Caco-2 (cell line): ENCODE results near the gene VPS26A. TPM values are rescaled to one million over a fixed set of nuclear protein-coding genes. Genes with fewer than 3 reads are reported as not detected.

Experiments used
- BruUV-seq: library from RNA; stranded (reverse); fragments of 400-500 nt; replicated peaks from 2 replicates; lab custom pipeline; 2021; lab: Mats Ljungman, UMichigan
- CTCF ChIA-PET: fragments of 300-600 bp; sonication (Branson Sonifier 250); formaldehyde crosslinking; loops from one replicate; lab custom pipeline; 2022; ENCODE audit warnings: antibody characterized with exemption; lab: Charles Lee
- POLR2A ChIA-PET: fragments of 300-600 bp; sonication (Branson Sonifier 250); formaldehyde crosslinking; loops from one replicate; lab custom pipeline; 2022; ENCODE audit warnings: antibody characterized with exemption; lab: Charles Lee
- DNase-seq, 2 experiments: peaks; one replicate each; pipeline versions ENCODE4 v3.0.0 to v3.0.0-alpha.2; 2020 to 2022
- H3K27me3 ChIP-seq: replicated peaks from 2 replicates; pipeline ENCODE4 v1.6.0; 2011; ENCODE audit warnings: low read length; ENCODE audit not compliant: control insufficient read depth, insufficient read depth
- H3K36me3 ChIP-seq: 2 replicates; pipeline ENCODE4 v1.5.1; 2011; ENCODE audit warnings: low read length; ENCODE audit not compliant: control insufficient read depth, insufficient read depth
- H3K4me1 ChIP-seq: fragments of 250-450 bp; sonication (Bioruptor Pico); 2 replicates; pipeline ENCODE4 v1.5.1; 2020; ENCODE audit warnings: mild to moderate bottlenecking
- H3K4me3 ChIP-seq: 2 replicates; pipeline ENCODE4 v1.5.1; 2011; ENCODE audit warnings: low read depth, mild to moderate bottlenecking, control low read depth, low read length
- H3K9me3 ChIP-seq: fragments of 250-450 bp; sonication (Bioruptor Pico); 2 replicates; pipeline ENCODE4 v1.5.1; 2020; ENCODE audit warnings: mild to moderate bottlenecking, moderate library complexity
- H3K27ac Mint-ChIP-seq: one replicate; pipeline ENCODE4 v1.8.0; 2022; ENCODE audit warnings: mixed read lengths; ENCODE audit not compliant: unreplicated experiment
- H3K27me3 Mint-ChIP-seq: one replicate; pipeline ENCODE4 v1.8.0; 2022; ENCODE audit warnings: mixed read lengths; ENCODE audit not compliant: insufficient read depth, unreplicated experiment
- H3K36me3 Mint-ChIP-seq: one replicate; pipeline ENCODE4 v1.8.0; 2022; ENCODE audit warnings: mild to moderate bottlenecking, mixed read lengths; ENCODE audit not compliant: insufficient read depth, unreplicated experiment
- H3K4me1 Mint-ChIP-seq: one replicate; pipeline ENCODE4 v1.8.0; 2022; ENCODE audit warnings: low read depth, mixed read lengths; ENCODE audit not compliant: unreplicated experiment
- H3K4me3 Mint-ChIP-seq: one replicate; pipeline ENCODE4 v1.8.0; 2022; ENCODE audit warnings: mild to moderate bottlenecking, moderate library complexity, mixed read lengths; ENCODE audit not compliant: unreplicated experiment
- H3K9me3 Mint-ChIP-seq: one replicate; pipeline ENCODE4 v1.8.0; 2022; ENCODE audit warnings: mixed read lengths; ENCODE audit not compliant: unreplicated experiment
- intact Hi-C: fragments of 100-400 bp; cut with micrococcal nuclease; formaldehyde crosslinking; loops from one replicate; pipeline ENCODE4 v1.10.0; 2022; ENCODE audit not compliant: unreplicated experiment
- total RNA-seq: library from RNA; stranded (reverse); gene quantifications from 2 replicates; pipeline ENCODE4 v1.2.3, GENCODE V29; 2022
- TF ChIP-seq, protein P1 (sequence below), 2 experiments: fragments of 200-600 bp in 1 of 2; IDR thresholded peaks; 1 replicate in 1 of 2; 2 replicates in 1 of 2; pipeline versions ENCODE4 v1.5.1 to v1.8.0; 2011 to 2022; ENCODE audit warnings: antibody characterized with exemption in 1 of 2, control low read depth in 1 of 2, inconsistent platforms in 1 of 2, low read depth in 1 of 2, low read length in 1 of 2, mild to moderate bottlenecking in 1 of 2, moderate library complexity in 1 of 2; ENCODE audit not compliant: insufficient read depth in 1 of 2, severe bottlenecking in 1 of 2, unreplicated experiment in 1 of 2

The VPS26A gene
- total RNA-seq, 1 experiment from 2014 or later, result 143 TPM

- Histone ChIP-seq H3K27me3 (no peaks in the 10 kb centered on the region; the same call in 1 of the 2 replicates), H3K4me1 (no peaks in the 10 kb centered on the region), H3K4me3 (no peak overlapping the region), H3K36me3 (no peaks in the 10 kb centered on the region), H3K9me3 (no peaks in the 10 kb centered on the region)
- CTCF ChIA-PET, result no interaction called here
- BruUV-seq, result no TSS peak
- Mint-ChIP-seq H3K27ac (no peak overlapping the region), H3K36me3 (no peaks in the 10 kb centered on the region), H3K27me3 (peaks cover 11% of the 10 kb centered on the region), H3K9me3 (no peaks in the 10 kb centered on the region), H3K4me1 (no peaks in the 10 kb centered on the region), H3K4me3 (no peak overlapping the region)
- TF ChIP-seq, protein P1, sequence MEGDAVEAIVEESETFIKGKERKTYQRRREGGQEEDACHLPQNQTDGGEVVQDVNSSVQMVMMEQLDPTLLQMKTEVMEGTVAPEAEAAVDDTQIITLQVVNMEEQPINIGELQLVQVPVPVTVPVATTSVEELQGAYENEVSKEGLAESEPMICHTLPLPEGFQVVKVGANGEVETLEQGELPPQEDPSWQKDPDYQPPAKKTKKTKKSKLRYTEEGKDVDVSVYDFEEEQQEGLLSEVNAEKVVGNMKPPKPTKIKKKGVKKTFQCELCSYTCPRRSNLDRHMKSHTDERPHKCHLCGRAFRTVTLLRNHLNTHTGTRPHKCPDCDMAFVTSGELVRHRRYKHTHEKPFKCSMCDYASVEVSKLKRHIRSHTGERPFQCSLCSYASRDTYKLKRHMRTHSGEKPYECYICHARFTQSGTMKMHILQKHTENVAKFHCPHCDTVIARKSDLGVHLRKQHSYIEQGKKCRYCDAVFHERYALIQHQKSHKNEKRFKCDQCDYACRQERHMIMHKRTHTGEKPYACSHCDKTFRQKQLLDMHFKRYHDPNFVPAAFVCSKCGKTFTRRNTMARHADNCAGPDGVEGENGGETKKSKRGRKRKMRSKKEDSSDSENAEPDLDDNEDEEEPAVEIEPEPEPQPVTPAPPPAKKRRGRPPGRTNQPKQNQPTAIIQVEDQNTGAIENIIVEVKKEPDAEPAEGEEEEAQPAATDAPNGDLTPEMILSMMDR (IDR thresholded peaks at IDR 0.05; ENCODE audit: insufficient read depth in 1 of 2, low read depth in 1 of 2, low read length in 1 of 2, severe bottlenecking in 1 of 2, unreplicated experiment in 1 of 2), result no peak
- intact Hi-C loops, result no loop called here
- DNase-seq, result no peak
- POLR2A ChIA-PET, result interaction anchor here (0.6 kb wide), 1 partner anchor 34 kb away, joined by 13 read pairs; no protein-coding TSS in a partner anchor
Measured at GRCh38 chr10:69078311-69078710, 45.7 kb upstream of the VPS26A start.

- CTCF ChIA-PET, result interaction anchor here (0.6 kb wide), 1 partner anchor 140 kb away, joined by 3 read pairs; the partner anchor contains the start of gene HKDC1
- H3K36me3 ChIP-seq, result no peaks in the 10 kb centered on the region
- TF ChIP-seq, protein P1 (IDR thresholded peaks at IDR 0.05; ENCODE audit: insufficient read depth in 1 of 2, low read depth in 1 of 2, low read length in 1 of 2, severe bottlenecking in 1 of 2, unreplicated experiment in 1 of 2), result no peak
- Mint-ChIP-seq H3K27me3 (peaks cover 7% of the 10 kb centered on the region), H3K36me3 (no peaks in the 10 kb centered on the region), H3K4me1 (no peaks in the 10 kb centered on the region), H3K27ac (no peak overlapping the region), H3K9me3 (no peaks in the 10 kb centered on the region), H3K4me3 (no peak overlapping the region)
- no peaks in the 10 kb centered on the region for H3K9me3 ChIP-seq
- BruUV-seq, result no TSS peak
- POLR2A ChIA-PET, result no interaction called here
- H3K27me3 ChIP-seq, result no peaks in the 10 kb centered on the region; the same call in 1 of the 2 replicates
- no peaks in the 10 kb centered on the region for H3K4me1 ChIP-seq
- intact Hi-C loops, result no loop called here
- H3K4me3 ChIP-seq, result no peak overlapping the region
- no peak for DNase-seq
Measured at GRCh38 chr10:69080226-69080625, 43.8 kb upstream of the VPS26A start.

DNA sequence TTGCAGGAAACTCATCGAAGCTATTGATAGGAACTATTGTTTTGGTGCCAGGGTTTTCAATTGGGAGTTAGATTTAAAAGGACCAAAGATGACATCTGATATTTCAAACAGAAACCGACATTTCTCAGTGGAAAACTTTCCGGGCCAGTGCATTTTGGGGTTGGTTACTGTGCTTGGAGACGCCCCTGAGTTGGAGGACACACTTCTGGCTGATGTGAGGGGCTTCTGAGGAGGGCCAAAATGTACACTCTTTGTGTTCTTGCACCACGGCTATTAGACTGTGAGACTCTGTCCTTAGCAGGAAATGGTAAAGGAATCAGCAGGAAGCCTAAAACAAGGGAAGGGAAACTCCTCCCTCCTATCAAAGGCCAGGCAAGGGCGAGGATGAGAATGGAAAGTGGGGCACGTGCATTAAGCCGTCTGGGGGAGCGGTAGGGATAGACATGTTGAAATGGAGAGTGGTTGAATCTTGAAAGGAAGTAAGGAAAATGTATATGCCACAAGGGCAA is 37.9 kb upstream of the VPS26A start:
- intact Hi-C loops, result no loop called here
- Histone ChIP-seq H3K27me3 (no peaks in the 10 kb centered on the region; the same call in 1 of the 2 replicates), H3K4me1 (no peaks in the 10 kb centered on the region), H3K4me3 (no peak overlapping the region), H3K36me3 (no peaks in the 10 kb centered on the region), H3K9me3 (no peaks in the 10 kb centered on the region)
- CTCF ChIA-PET, result no interaction called here
- TF ChIP-seq, protein P1 (IDR thresholded peaks at IDR 0.05; ENCODE audit: insufficient read depth in 1 of 2, low read depth in 1 of 2, low read length in 1 of 2, severe bottlenecking in 1 of 2, unreplicated experiment in 1 of 2), result no peak
- BruUV-seq, result no TSS peak
- H3K27me3 Mint-ChIP-seq, result peaks cover 16% of the 10 kb centered on the region
- no peaks in the 10 kb centered on the region for H3K4me1 Mint-ChIP-seq
- no peak overlapping the region for H3K27ac Mint-ChIP-seq
- no peak overlapping the region for H3K4me3 Mint-ChIP-seq
- no peaks in the 10 kb centered on the region for H3K36me3 Mint-ChIP-seq
- no peak for DNase-seq
- H3K9me3 Mint-ChIP-seq, result no peaks in the 10 kb centered on the region
- POLR2A ChIA-PET, result no interaction called here
